AG04449 (cell line): Measurements from ENCODE around the gene ETV4.

ENCODE experiments used
- CTCF ChIA-PET: fragments of 350-600 bp; formaldehyde crosslinking; extraction: SDS; loops from one replicate; lab custom pipeline; 2021; ENCODE audit warnings: antibody characterized with exemption; lab: Yijun Ruan, JAX
- POLR2A ChIA-PET: fragments of 400-600, 350-600 bp; formaldehyde crosslinking; extraction: SDS; loops from one replicate; lab custom pipeline; 2020; ENCODE audit warnings: antibody characterized with exemption, inconsistent platforms; lab: Yijun Ruan, JAX
- DNase-seq: peaks from one replicate; pipeline ENCODE4 v3.0.0-alpha.2; 2010; ENCODE audit warnings: low read depth, low spot score
- H3K4me3 ChIP-seq: 2 replicates; pipeline ENCODE4 v1.5.1; 2011; ENCODE audit warnings: low read depth, mild to moderate bottlenecking, control low read depth, low read length
- CTCF ChIP-seq: IDR thresholded peaks from one replicate; pipeline ENCODE4 v1.5.1; 2011; ENCODE audit warnings: mild to moderate bottlenecking, moderate library complexity, low read length, control low read depth, inconsistent platforms; ENCODE audit not compliant: insufficient read depth; ENCODE audit errors: missing control alignments

ETV4 gene

GRCh38 chr17:43483674-43484551 lies 62.2 kb downstream of the ETV4 start, which contains the start of gene DHX8:
TSS of gene DHX8 (plus strand) at chr17:43483975. CDS start at chr17:43484038, 63 bp downstream.
- DNase-seq = peak; percentile 98
- ChIA-PET POLR2A (interaction anchor here (1.0 to 4.7 kb wide), 11 partner anchors 15 to 123 kb away, joined by 3 to 83 read pairs (median 10); partner anchors contain the start of gene ARL4D), CTCF (interaction anchor here (0.6 to 28.1 kb wide), 62 partner anchors 8 to 282 kb away, joined by 3 to 1137 read pairs (median 4); partner anchors contain the start of gene ARL4D)
- peak; percentile 100 for TF ChIP-seq CTCF
- H3K4me3 ChIP-seq = peak within 1 kb of the TSS; percentile 96

- ChIA-PET CTCF (interaction anchor here (0.8 to 28.1 kb wide), 20 partner anchors 8 to 143 kb away, joined by 3 to 1137 read pairs (median 11); partner anchors contain the start of gene ARL4D), POLR2A (interaction anchor here (1.6 to 4.7 kb wide), 7 partner anchors 14 to 121 kb away, joined by 6 to 83 read pairs (median 16); partner anchors contain the start of gene ARL4D)
- DNase-seq = no peak
- H3K4me3 ChIP-seq = no peak overlapping the region
- no peak for TF ChIP-seq CTCF
These were observed 63.8 kb downstream of the ETV4 start for GRCh38 chr17:43482103-43483012.

GRCh38 chr17:43479948-43480347 lies 66.2 kb downstream of the ETV4 start:
- POLR2A ChIA-PET = interaction anchor here (1.0 kb wide), 1 partner anchor 81 kb away, joined by 5 read pairs; the partner anchor contains the start of gene ARL4D
- CTCF ChIA-PET = interaction anchor here (0.7 to 28.1 kb wide), 2 partner anchors 9 to 81 kb away, joined by 3 to 1137 read pairs; partner anchors contain the start of gene ARL4D
- no peak for DNase-seq
- H3K4me3 ChIP-seq = no peak overlapping the region
- TF ChIP-seq CTCF = no peak
